Prostate gland (tissue), 2 donors: ENCODE measurements around the gene ZFHX2.
"Not testable (repeated sequence)": the region's sequence is repeated elsewhere in the genome, so short reads cannot be mapped to it uniquely, and the experiment has no call there.

Source experiments
- POLR2A ChIP-seq: fragments of 450-650 bp; IDR thresholded peaks from one replicate; pipeline ENCODE4 v1.6.1; 2016; ENCODE audit warnings: antibody characterized with exemption, mild to moderate bottlenecking
- POLR2AphosphoS5 ChIP-seq: sonication (generic); formaldehyde crosslinking; IDR thresholded peaks from one replicate; pipeline ENCODE4 v1.6.1; 2017; ENCODE audit warnings: antibody characterized with exemption
- TF ChIP-seq, protein P1 (sequence below), 4 experiments: fragments of 200-600 bp in 2 of 4; fragments of 450-650 bp in 2 of 4; sonication (generic) in 2 of 4; IDR thresholded peaks; 1 replicate in 3 of 4; 2 replicates in 1 of 4; pipeline ENCODE4 v1.5.1; 2016 to 2019; ENCODE audit warnings: antibody characterized with exemption in 4 of 4, mild to moderate bottlenecking in 2 of 4, moderate library complexity in 2 of 4

DNA sequence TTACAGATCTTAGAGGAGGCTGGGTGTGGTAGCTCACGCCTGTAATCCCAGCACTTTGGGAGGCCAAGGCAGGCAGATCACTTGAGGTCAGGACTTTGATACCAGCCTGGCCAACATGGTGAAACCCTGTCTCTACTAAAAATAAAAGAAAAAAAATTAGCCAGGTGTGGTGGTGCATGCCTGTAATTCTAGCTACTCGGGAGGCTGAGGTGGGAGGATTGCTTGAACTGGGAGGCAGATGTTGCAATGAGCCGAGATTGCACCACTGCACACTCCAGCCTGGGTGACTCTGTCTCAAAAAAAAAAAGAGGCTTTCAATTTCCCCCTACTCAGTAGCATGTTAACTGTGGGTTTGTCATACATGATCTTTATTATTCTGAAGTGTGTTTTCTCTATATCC lies 42.6 kb upstream of the ZFHX2 start:
- TF ChIP-seq, protein P1, sequence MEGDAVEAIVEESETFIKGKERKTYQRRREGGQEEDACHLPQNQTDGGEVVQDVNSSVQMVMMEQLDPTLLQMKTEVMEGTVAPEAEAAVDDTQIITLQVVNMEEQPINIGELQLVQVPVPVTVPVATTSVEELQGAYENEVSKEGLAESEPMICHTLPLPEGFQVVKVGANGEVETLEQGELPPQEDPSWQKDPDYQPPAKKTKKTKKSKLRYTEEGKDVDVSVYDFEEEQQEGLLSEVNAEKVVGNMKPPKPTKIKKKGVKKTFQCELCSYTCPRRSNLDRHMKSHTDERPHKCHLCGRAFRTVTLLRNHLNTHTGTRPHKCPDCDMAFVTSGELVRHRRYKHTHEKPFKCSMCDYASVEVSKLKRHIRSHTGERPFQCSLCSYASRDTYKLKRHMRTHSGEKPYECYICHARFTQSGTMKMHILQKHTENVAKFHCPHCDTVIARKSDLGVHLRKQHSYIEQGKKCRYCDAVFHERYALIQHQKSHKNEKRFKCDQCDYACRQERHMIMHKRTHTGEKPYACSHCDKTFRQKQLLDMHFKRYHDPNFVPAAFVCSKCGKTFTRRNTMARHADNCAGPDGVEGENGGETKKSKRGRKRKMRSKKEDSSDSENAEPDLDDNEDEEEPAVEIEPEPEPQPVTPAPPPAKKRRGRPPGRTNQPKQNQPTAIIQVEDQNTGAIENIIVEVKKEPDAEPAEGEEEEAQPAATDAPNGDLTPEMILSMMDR (IDR thresholded peaks at IDR 0.05) = not testable (repeated sequence)
- TF ChIP-seq POLR2AphosphoS5, POLR2A: not testable (repeated sequence)
